ENCODE measurements around the gene CTCF.

DNA sequence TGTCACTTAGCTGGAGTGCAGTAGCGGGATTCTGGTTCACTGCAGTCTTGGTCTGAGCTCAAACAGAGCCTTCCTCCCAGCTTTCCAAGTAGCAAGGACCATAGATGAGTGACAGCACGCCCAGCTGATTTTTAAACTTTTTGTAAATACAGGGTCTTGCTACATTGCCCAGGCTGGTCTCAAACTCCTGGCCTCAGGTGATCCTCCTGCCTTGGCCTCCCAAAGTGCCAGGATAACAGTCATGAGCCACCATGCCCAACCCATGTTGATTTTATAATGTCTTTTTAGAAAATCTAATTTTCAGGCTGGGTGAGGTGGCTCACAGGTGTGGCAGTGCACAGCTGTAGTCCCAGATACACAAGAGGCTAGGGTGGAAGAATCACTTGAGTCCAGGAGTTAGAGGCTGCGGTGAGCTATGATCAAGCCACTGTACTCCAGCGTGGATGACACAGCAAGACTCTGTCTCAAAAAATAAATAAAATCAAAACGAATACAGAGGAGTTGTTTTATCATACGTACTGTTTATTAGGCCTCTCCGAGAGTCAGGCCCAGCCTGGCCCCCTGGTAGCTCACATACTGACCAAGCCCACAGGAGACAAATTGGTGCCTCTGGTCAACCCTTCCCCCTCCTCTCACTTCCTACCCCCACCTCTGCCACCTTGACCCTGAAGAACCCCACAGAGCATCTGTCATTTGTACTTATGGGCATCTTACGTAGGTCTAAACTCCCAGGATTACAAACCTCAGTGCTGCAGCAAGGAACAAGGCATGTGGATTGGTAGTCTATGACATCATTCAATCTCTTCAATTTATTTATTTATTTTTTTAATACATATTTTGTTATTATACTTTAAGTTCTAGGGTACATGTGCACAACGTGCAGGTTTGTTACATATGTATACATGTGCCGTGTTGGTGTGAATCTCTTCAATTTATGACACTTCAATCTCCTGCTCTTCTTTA, 117.9 kb downstream of the CTCF start:
- TF ChIP-seq POLR2A (IDR thresholded peaks at IDR 0.05) (no peak), POLR2AphosphoS5 (IDR thresholded peaks at IDR 0.05; ENCODE audit: insufficient read depth in 1 of 2, low read depth in 1 of 2) (no peak)
- TF ChIP-seq, protein P1, sequence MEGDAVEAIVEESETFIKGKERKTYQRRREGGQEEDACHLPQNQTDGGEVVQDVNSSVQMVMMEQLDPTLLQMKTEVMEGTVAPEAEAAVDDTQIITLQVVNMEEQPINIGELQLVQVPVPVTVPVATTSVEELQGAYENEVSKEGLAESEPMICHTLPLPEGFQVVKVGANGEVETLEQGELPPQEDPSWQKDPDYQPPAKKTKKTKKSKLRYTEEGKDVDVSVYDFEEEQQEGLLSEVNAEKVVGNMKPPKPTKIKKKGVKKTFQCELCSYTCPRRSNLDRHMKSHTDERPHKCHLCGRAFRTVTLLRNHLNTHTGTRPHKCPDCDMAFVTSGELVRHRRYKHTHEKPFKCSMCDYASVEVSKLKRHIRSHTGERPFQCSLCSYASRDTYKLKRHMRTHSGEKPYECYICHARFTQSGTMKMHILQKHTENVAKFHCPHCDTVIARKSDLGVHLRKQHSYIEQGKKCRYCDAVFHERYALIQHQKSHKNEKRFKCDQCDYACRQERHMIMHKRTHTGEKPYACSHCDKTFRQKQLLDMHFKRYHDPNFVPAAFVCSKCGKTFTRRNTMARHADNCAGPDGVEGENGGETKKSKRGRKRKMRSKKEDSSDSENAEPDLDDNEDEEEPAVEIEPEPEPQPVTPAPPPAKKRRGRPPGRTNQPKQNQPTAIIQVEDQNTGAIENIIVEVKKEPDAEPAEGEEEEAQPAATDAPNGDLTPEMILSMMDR (IDR thresholded peaks at IDR 0.05) = no peak
